ENCODE data around the gene ICAM2. TPM values are rescaled to one million over a fixed set of nuclear protein-coding genes. Genes with fewer than 3 reads are reported as not detected.

ICAM2 gene
- total RNA-seq, 4 donors from 2014 or later = 22.4 to 75.1 (median 58.1) TPM

GRCh38 chr17:63956296-63956920 is 64.0 kb downstream of the ICAM2 start:
- 100% methylated on average over 5 of the region's 5 CpGs for WGBS
- H3K36me3 ChIP-seq = no peaks in the 10 kb centered on the region
- DNase-seq (ENCODE audit: extremely low spot score) = no peak
- peaks cover 0 to 11% (median 0%) of the 10 kb centered on the region in 4 donors for H3K27me3 ChIP-seq
- no peak overlapping the region for H3K4me3 ChIP-seq
- H3K27ac ChIP-seq (replicated peaks in 1 of 4) = no peak overlapping the region
- H3K4me1 ChIP-seq = peaks cover 9 to 15% (median 10%) of the 10 kb centered on the region in 4 donors
- intact Hi-C loops (cut with DNase I) = no loop called here
- TF ChIP-seq CTCF (IDR thresholded peaks at IDR 0.05) = no peak
- no peak for TF ChIP-seq POLR2A (IDR thresholded peaks at IDR 0.05; ENCODE audit: low read depth)
- TF ChIP-seq POLR2AphosphoS5 (IDR thresholded peaks at IDR 0.05) = no peak
- no peak for TF ChIP-seq EP300 (IDR thresholded peaks at IDR 0.05)
- no peaks in the 10 kb centered on the region for H3K9me3 ChIP-seq

- intact Hi-C loops (cut with DNase I) = no loop called here
- no peak overlapping the region for H3K4me3 ChIP-seq
- no peak overlapping the region for H3K27ac ChIP-seq (replicated peaks in 1 of 4)
- peaks cover 4 to 9% (median 4%) of the 10 kb centered on the region in 4 donors for H3K4me1 ChIP-seq
- TF ChIP-seq POLR2A (IDR thresholded peaks at IDR 0.05; ENCODE audit: low read depth) (no peak), CTCF (IDR thresholded peaks at IDR 0.05) (no peak), POLR2AphosphoS5 (IDR thresholded peaks at IDR 0.05) (no peak), EP300 (IDR thresholded peaks at IDR 0.05) (no peak)
- no peaks in the 10 kb centered on the region for H3K36me3 ChIP-seq
- peaks cover 0 to 10% (median 0%) of the 10 kb centered on the region in 4 donors for H3K27me3 ChIP-seq
- no peaks in the 10 kb centered on the region for H3K9me3 ChIP-seq
- 100% methylated on average over 1 of the region's 4 CpGs for WGBS
- no peak for DNase-seq (ENCODE audit: extremely low spot score)
These were observed 64.6 kb downstream of the ICAM2 start for GRCh38 chr17:63955791-63956190.

GRCh38 chr17:63955232-63955631 is 65.2 kb downstream of the ICAM2 start:
- Histone ChIP-seq H3K36me3 (no peaks in the 10 kb centered on the region), H3K4me3 (no peak overlapping the region), H3K9me3 (no peaks in the 10 kb centered on the region), H3K27me3 (peaks cover 0 to 11% (median 0%) of the 10 kb centered on the region in 4 donors), H3K27ac (replicated peaks in 1 of 4) (no peak overlapping the region), H3K4me1 (peaks cover 0 to 8% (median 0%) of the 10 kb centered on the region in 4 donors)
- 85% methylated on average over 11 of the region's 11 CpGs for WGBS
- TF ChIP-seq CTCF (IDR thresholded peaks at IDR 0.05) (no peak), EP300 (IDR thresholded peaks at IDR 0.05) (no peak), POLR2AphosphoS5 (IDR thresholded peaks at IDR 0.05) (no peak), POLR2A (IDR thresholded peaks at IDR 0.05; ENCODE audit: low read depth) (no peak)
- no peak for DNase-seq (ENCODE audit: extremely low spot score)
- intact Hi-C loops (cut with DNase I) = no loop called here

- TF ChIP-seq EP300 (IDR thresholded peaks at IDR 0.05) (no peak), CTCF (IDR thresholded peaks at IDR 0.05) (no peak), POLR2A (IDR thresholded peaks at IDR 0.05; ENCODE audit: low read depth) (no peak), POLR2AphosphoS5 (IDR thresholded peaks at IDR 0.05) (no peak)
- WGBS = 60% methylated on average over 10 of the region's 11 CpGs
- Histone ChIP-seq H3K4me1 (peaks cover 0 to 8% (median 0%) of the 10 kb centered on the region in 4 donors), H3K27ac (replicated peaks in 1 of 4) (no peak overlapping the region), H3K36me3 (no peaks in the 10 kb centered on the region), H3K4me3 (no peak overlapping the region), H3K27me3 (peaks cover 0 to 18% (median 0%) of the 10 kb centered on the region in 4 donors), H3K9me3 (no peaks in the 10 kb centered on the region)
- intact Hi-C loops (cut with DNase I) = no loop called here
- DNase-seq (ENCODE audit: extremely low spot score) = no peak
These were observed 65.9 kb downstream of the ICAM2 start for GRCh38 chr17:63954402-63955063.

Other genes with a start within 250 kb of the ICAM2 start
- 10 to 100 TPM; 47.3 to 60.7 (median 56.2) TPM for gene CCDC47, start 247.0 kb downstream of the ICAM2 start, total RNA-seq
- gene DDX42, start 246.5 kb downstream of the ICAM2 start, total RNA-seq = 10 to 100 TPM; 80.4 to 93.9 (median 84.3) TPM
- gene PSMC5, start 193.2 kb downstream of the ICAM2 start, total RNA-seq = 100 to 1,000 TPM in 1 of 4 donors, 10 to 100 TPM in 3; 71.2 to 117 (median 92.1) TPM
- gene FTSJ3, start 193.0 kb downstream of the ICAM2 start, total RNA-seq = 10 to 100 TPM; 46.8 to 72.4 (median 56.2) TPM
- gene SMARCD2, start 177.9 kb downstream of the ICAM2 start, total RNA-seq = 100 to 1,000 TPM; 112 to 136 (median 127) TPM
- not detected for gene CSH2, start 147.0 kb downstream of the ICAM2 start, total RNA-seq
- not detected for gene GH2, start 138.7 kb downstream of the ICAM2 start, total RNA-seq
- gene CSH1, start 124.1 kb downstream of the ICAM2 start, total RNA-seq = not detected
- not detected for gene CSHL1, start 109.4 kb downstream of the ICAM2 start, total RNA-seq
- gene GH1, start 101.8 kb downstream of the ICAM2 start, total RNA-seq = not detected
- 1 to 10 TPM; 2.1 to 6.1 (median 5.8) TPM for gene CD79B, start 88.3 kb downstream of the ICAM2 start, total RNA-seq
- under 1 TPM; under 0.01 to 0.71 (median 0.20) TPM for gene SCN4A, start 47.7 kb downstream of the ICAM2 start, total RNA-seq
- gene PRR29, start 22.3 kb downstream of the ICAM2 start, total RNA-seq = under 1 TPM in 3 of 4 donors, not detected in 1; 0.23 to 0.42 (median 0.39) TPM
- 10 to 100 TPM in 1 of 4 donors, 1 to 10 TPM in 3; 6.2 to 11.2 (median 9.3) TPM for gene ERN1, start 109.5 kb upstream of the ICAM2 start, total RNA-seq
- 10 to 100 TPM; 32.6 to 58.7 (median 46.1) TPM for gene TEX2, start 242.6 kb upstream of the ICAM2 start, total RNA-seq

Data from esophagus muscularis mucosa (tissue), 4 donors.